Measurements from ENCODE around the gene ZFP36L1. TPM values are rescaled to one million over a fixed set of nuclear protein-coding genes. Genes with fewer than 3 reads are reported as not detected.

ZFP36L1 gene
- total RNA-seq, 1 donor, result 46.7 TPM

GRCh38 chr14:68783408-68784225 is 9.2 kb downstream of the ZFP36L1 start:
- H3K4me1 ChIP-seq (ENCODE audit: insufficient read depth, low read length), result peaks cover 54% of the 10 kb centered on the region
- TF ChIP-seq CTCF (IDR thresholded peaks at IDR 0.05; ENCODE audit: extremely low read depth, low read depth, low read length), result no peak
- no peak overlapping the region for H2AFZ ChIP-seq (ENCODE audit: low read length)
- no peak for DNase-seq (ENCODE audit: insufficient read length, low spot score, missing footprints)
- H4K20me1 ChIP-seq (ENCODE audit: insufficient read depth, low read length), result peaks cover 3% of the 10 kb centered on the region
- no peaks in the 10 kb centered on the region for H3K27me3 ChIP-seq (ENCODE audit: insufficient read depth, low read length)
- H3K4me2 ChIP-seq (ENCODE audit: insufficient read depth, low read length), result no peak overlapping the region
- no peak overlapping the region for H3K27ac ChIP-seq (ENCODE audit: low read depth, low read length)
- H3K4me3 ChIP-seq (ENCODE audit: insufficient read depth, low read length), result no peak overlapping the region
- H3K36me3 ChIP-seq (ENCODE audit: insufficient read depth, low read length), result peaks cover 19% of the 10 kb centered on the region
- no peaks in the 10 kb centered on the region for H3K9me3 ChIP-seq (ENCODE audit: low read depth, low read length)
- H3K79me2 ChIP-seq (ENCODE audit: insufficient read depth, low read length), result peaks cover 5% of the 10 kb centered on the region

GRCh38 chr14:68782091-68782981 is 10.5 kb downstream of the ZFP36L1 start:
- peaks cover 6% of the 10 kb centered on the region for H3K36me3 ChIP-seq (ENCODE audit: insufficient read depth, low read length)
- no peak overlapping the region for H2AFZ ChIP-seq (ENCODE audit: low read length)
- H3K4me2 ChIP-seq (ENCODE audit: insufficient read depth, low read length), result no peak overlapping the region
- TF ChIP-seq CTCF (IDR thresholded peaks at IDR 0.05; ENCODE audit: extremely low read depth, low read depth, low read length), result no peak
- no peaks in the 10 kb centered on the region for H3K27me3 ChIP-seq (ENCODE audit: insufficient read depth, low read length)
- H3K4me1 ChIP-seq (ENCODE audit: insufficient read depth, low read length), result peaks cover 53% of the 10 kb centered on the region
- no peaks in the 10 kb centered on the region for H3K79me2 ChIP-seq (ENCODE audit: insufficient read depth, low read length)
- H4K20me1 ChIP-seq (ENCODE audit: insufficient read depth, low read length), result peaks cover 3% of the 10 kb centered on the region
- H3K4me3 ChIP-seq (ENCODE audit: insufficient read depth, low read length), result no peak overlapping the region
- no peak overlapping the region for H3K27ac ChIP-seq (ENCODE audit: low read depth, low read length)
- no peak for DNase-seq (ENCODE audit: insufficient read length, low spot score, missing footprints)
- H3K9me3 ChIP-seq (ENCODE audit: low read depth, low read length), result no peaks in the 10 kb centered on the region

GRCh38 chr14:68781161-68782021 is 11.5 kb downstream of the ZFP36L1 start:
- Histone ChIP-seq H3K27me3 (ENCODE audit: insufficient read depth, low read length) (no peaks in the 10 kb centered on the region), H3K27ac (ENCODE audit: low read depth, low read length) (peak overlapping the region; percentile 78), H4K20me1 (ENCODE audit: insufficient read depth, low read length) (no peaks in the 10 kb centered on the region), H3K9me3 (ENCODE audit: low read depth, low read length) (no peaks in the 10 kb centered on the region), H3K4me3 (ENCODE audit: insufficient read depth, low read length) (no peak overlapping the region), H2AFZ (ENCODE audit: low read length) (peak overlapping the region; percentile 77), H3K79me2 (ENCODE audit: insufficient read depth, low read length) (no peaks in the 10 kb centered on the region), H3K4me1 (ENCODE audit: insufficient read depth, low read length) (peaks cover 45% of the 10 kb centered on the region), H3K36me3 (ENCODE audit: insufficient read depth, low read length) (no peaks in the 10 kb centered on the region), H3K4me2 (ENCODE audit: insufficient read depth, low read length) (peak overlapping the region; percentile 60)
- no peak for TF ChIP-seq CTCF (IDR thresholded peaks at IDR 0.05; ENCODE audit: extremely low read depth, low read depth, low read length)
- DNase-seq (ENCODE audit: insufficient read length, low spot score, missing footprints), result no peak

All from osteoblast (primary cell).